GM19463 (cell line): ENCODE results near the gene SREBF1.
A peak's percentile ranks its signal among the peaks of the same experiment; 100 is the strongest.
"Not testable (repeated sequence)": the region's sequence is repeated elsewhere in the genome, so short reads cannot be mapped to it uniquely, and the experiment has no call there.

ENCODE experiments used
- ATAC-seq: cut with Tn5 transposase; IDR thresholded peaks from one replicate; pipeline ENCODE4 v1.9.1; 2021; ENCODE audit warnings: mild to moderate bottlenecking, moderate library complexity; ENCODE audit not compliant: unreplicated experiment

Gene SREBF1

GRCh38 chr17:17813055-17813724 lies 23.6 kb downstream of the SREBF1 start:
- ATAC-seq, result no peak

- ATAC-seq, result no peak
Observed at GRCh38 chr17:17812211-17813054, 24.4 kb downstream of the SREBF1 start.

- ATAC-seq, result no peak
Observed at GRCh38 chr17:17811381-17812210, 25.2 kb downstream of the SREBF1 start.

GRCh38 chr17:17810895-17811248 lies 25.9 kb downstream of the SREBF1 start:
- ATAC-seq, result no peak

GRCh38 chr17:17810084-17810894 lies 26.5 kb downstream of the SREBF1 start:
- no peak for ATAC-seq

- ATAC-seq, result no peak
Observed at GRCh38 chr17:17809531-17810083, 27.2 kb downstream of the SREBF1 start.

GRCh38 chr17:17808706-17809432 lies 27.9 kb downstream of the SREBF1 start:
- peak; percentile 74 for ATAC-seq

GRCh38 chr17:17808200-17808599 lies 28.6 kb downstream of the SREBF1 start:
- not testable (repeated sequence) for ATAC-seq

- no peak for ATAC-seq
Observed at GRCh38 chr17:17807440-17807839, 29.3 kb downstream of the SREBF1 start.

GRCh38 chr17:17806611-17807274 lies 30.0 kb downstream of the SREBF1 start:
- ATAC-seq, result no peak

- no peak for ATAC-seq
Observed at GRCh38 chr17:17806035-17806434, 30.8 kb downstream of the SREBF1 start.

- ATAC-seq, result no peak
Observed at GRCh38 chr17:17805575-17805974, 31.2 kb downstream of the SREBF1 start.

- ATAC-seq, result no peak
Observed at GRCh38 chr17:17804007-17804406, 32.8 kb downstream of the SREBF1 start.

GRCh38 chr17:17801800-17802481 lies 34.8 kb downstream of the SREBF1 start:
- no peak for ATAC-seq

GRCh38 chr17:17800504-17801021 lies 36.2 kb downstream of the SREBF1 start:
- no peak for ATAC-seq

GRCh38 chr17:17798573-17799255 lies 38.1 kb downstream of the SREBF1 start:
- no peak for ATAC-seq

GRCh38 chr17:17798010-17798556 lies 38.7 kb downstream of the SREBF1 start:
- ATAC-seq, result no peak
